OCI-LY3 (cell line): ENCODE data around the gene DOCK7.

Source experiments
- CTCF ChIP-seq: fragments of 200-600, 300-600 bp; sonication (generic); IDR thresholded peaks from 2 replicates; pipeline ENCODE4 v1.5.1; 2014; ENCODE audit warnings: antibody characterized with exemption, low read length, low read depth
- EZH2phosphoT487 ChIP-seq: fragments of 200-600 bp; shearing (Covaris generic); IDR thresholded peaks from 2 replicates; pipeline ENCODE4 v1.6.1; 2018; ENCODE audit warnings: antibody characterized with exemption, mixed run types, low read depth

- TF ChIP-seq CTCF (no peak), EZH2phosphoT487 (no peak)
Observed at GRCh38 chr1:62688687-62689085, 500 bp upstream of the DOCK7 start.
